ENCODE data around the gene GNAO1.

GNAO1 gene

DNA sequence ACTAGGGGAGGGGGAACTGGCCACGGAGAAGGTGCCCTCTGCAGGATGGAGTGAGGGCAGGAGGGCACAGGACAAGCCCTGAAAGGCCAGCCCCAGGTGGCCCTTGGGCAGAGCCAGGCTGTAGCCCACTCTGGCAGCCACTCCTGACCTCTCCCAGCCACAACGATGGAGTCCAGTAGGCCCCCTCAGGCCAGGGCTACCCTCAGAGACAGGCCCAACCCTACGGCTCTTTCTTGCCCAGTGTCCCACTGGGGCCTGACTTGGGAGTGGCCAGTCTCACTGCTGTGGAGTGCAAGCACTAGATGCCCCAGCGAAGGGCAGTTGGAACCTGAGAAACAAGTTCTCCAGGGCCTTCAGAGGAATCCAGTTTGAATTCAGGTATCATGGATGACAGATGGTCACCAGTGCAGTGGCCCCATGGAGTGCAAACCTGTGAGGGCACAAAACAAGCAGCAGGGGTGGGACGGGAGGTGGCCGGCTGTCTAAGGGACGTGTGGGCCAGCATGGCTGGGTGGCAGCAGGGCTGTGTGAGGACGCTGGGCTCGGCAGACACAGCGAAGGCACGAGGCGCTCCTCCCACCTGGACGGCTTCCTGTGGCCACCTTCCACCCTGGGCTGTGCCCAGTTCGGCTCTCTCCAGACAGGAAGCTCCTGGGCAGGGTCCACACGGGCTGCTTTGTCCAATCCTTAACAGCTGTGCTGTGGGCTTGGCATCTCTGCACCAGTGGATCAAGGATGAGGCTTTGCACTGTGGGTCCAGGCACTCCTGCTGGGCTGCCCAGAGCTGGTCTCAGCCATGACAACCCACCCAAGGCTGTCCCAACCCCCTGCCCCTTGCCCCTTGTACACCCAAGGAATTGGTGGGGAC lies 162.0 kb downstream of the GNAO1 start:
- DNase-seq: no peak

- no peak for DNase-seq
These were observed 162.7 kb downstream of the GNAO1 start for GRCh38 chr16:56354016-56354415.

GRCh38 chr16:56354746-56355145 lies 163.5 kb downstream of the GNAO1 start:
- DNase-seq: no peak

DNA sequence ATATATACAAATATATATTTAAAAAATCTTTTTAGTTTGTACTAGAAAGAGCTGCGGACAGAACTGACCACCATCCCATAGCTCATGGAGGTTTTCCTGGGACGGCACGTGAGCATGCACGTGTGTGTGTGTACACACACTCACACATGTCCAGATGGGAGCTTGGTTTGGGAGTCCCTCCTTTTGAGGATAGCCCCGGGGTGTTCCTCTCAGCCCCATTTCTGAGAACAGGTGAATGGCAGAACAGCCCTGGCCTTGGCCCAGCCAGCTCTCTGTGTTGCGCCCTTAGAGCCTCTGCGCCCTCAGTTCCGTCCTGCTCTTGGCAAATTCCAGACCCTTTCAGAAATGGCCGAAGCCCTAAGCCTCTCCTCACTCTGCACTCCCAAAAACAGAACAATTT lies 163.9 kb downstream of the GNAO1 start:
- DNase-seq: no peak

DNA sequence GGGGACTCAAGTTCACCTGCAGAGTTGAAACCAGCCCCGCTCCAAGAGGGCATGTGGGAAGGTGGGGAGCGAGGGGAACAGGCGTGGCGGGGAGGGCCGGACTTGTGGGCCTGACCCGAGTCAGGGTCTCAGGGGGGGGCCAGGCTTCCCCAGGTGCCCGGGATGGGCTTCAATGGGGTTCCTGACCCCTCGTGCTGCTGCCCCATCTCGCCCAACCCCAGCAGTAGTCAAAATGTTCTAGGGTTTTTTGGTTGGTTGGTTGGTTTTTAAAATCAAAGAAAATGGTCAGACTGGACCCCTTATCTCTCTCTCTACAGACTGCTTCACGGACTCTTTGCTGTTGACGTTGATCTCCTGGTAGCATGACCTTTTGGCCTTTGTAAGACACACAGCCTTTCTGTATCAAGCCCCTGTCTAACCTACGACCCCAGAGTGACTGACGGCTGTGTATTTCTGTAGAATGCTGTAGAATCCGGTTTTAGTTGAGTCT lies 164.5 kb downstream of the GNAO1 start:
- DNase-seq: no peak

- DNase-seq: peak; percentile 76
These were observed 165.3 kb downstream of the GNAO1 start for GRCh38 chr16:56356276-56357240.

DNA sequence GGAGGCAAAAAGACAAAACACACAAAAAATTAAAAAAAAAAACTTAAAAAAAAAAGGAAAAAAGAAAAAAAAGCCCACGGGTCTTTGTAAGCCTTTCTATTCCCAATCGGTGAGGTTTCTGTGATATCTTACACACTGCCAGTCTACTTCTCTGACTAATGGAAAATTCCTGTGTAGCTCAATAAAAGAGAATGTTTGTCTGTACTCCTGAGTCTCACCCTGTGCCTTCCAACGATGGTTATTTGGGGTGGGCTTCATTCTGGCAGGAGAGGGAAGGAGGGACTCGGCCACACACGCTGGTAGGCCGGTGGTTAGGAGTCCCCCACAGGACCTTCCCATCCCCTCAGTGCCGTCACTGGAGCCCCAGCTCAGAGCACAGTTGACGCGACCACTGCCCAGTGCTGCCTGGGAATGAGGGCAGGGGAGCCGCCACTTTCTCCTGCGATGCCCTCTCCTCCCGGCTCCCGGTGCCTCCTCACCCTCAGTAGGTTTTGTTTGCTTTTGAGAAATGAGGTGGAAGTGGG lies 166.0 kb downstream of the GNAO1 start:
- DNase-seq: no peak

- DNase-seq: no peak
These were observed 166.6 kb downstream of the GNAO1 start for GRCh38 chr16:56357765-56358322.

- no peak for DNase-seq
These were observed 169.1 kb downstream of the GNAO1 start for GRCh38 chr16:56360117-56361008.

DNA sequence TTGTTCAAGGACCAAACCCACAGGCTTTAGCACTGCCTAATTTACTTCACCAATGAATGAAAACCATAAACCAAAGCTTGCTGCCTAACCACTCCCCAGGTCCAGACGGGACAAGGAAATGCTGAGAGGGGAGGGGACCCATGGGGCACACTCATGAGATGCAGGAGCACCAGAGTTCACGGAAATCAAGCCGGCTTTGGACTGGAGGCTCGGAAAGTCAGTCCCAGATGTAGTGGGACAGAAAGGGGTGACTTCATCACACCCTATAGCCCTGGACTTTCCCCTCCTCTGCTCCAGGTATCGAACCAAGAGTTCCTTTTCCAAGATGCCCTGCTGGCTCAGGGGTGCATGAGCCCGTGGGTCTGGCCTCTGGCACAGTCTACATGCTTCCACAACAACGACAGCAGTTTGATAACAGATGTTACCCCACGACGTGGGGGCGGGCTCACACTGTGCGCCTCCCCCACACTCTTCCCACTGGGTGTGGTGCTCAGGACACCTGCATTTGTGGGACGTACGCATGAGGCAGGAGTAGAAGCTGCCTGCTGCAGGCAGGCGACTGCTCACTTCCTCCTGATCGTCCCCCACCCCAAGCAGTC lies 170.9 kb downstream of the GNAO1 start:
- no peak for DNase-seq

- DNase-seq: no peak
These were observed 171.4 kb downstream of the GNAO1 start for GRCh38 chr16:56362706-56363105.

DNA sequence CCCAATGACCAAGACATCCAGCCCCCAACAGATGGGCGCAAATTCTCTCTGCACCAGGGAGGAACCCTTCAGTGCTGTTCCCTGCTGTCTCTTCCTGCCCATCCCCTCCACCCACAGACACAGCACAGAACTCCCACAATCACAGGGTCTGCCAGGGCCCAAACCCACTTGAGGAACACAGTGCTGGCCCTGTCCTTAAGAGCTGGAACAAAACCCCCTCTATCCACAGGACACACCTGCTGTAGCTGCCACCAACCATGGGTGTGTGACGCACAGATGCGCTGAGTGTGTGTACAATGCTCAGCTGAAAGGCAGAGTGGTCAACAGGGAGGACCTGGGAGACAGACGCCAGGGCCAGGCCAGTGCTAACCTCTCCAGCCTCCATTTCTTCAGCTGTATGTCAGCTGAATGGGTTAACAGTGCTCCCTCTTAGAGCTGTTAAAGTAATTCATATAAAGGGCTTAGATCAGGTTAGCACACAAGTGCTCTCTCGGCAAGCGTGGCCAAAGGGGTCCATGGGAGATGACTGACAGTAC lies 172.0 kb downstream of the GNAO1 start:
- DNase-seq: no peak

- DNase-seq: no peak
These were observed 172.7 kb downstream of the GNAO1 start for GRCh38 chr16:56363781-56364565.

DNA sequence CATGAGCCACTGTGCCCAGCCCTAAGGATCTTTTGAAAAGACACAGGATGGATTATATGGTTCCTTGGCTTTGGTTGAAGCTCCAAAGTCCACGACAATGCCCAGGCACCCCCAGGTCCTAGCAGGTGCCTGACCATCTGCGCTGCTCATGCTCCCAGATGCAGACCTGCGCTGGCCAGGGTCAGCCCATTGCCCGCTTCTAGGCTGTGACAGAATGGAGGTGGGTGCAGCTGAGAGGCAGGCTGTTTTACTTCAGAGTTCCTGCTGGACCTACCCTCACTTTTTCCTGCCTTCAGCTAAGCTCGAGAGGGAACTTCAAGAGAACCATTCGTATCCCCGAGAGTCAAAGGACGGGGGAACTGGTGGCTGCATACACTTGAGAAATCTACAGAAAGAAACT lies 173.6 kb downstream of the GNAO1 start:
- no peak for DNase-seq

DNA sequence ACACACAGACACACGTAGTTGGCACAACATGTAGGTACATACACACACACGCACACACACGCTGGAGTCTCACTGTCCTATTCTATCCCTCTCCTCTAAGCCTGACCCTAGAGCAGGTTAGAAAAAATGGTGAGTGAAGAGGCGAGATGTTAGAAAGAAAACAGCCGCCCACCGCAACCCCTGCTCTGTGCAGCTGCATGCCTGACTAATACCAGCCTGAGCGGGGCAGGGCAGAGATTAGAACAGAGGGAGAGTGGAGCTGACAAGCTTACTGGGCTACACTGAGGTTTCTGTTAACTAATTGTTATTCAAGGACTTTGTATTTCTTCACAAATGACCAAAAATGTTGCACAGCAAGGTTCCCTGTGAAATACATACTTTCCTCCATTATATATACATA lies 174.3 kb downstream of the GNAO1 start:
- DNase-seq: no peak

DNA sequence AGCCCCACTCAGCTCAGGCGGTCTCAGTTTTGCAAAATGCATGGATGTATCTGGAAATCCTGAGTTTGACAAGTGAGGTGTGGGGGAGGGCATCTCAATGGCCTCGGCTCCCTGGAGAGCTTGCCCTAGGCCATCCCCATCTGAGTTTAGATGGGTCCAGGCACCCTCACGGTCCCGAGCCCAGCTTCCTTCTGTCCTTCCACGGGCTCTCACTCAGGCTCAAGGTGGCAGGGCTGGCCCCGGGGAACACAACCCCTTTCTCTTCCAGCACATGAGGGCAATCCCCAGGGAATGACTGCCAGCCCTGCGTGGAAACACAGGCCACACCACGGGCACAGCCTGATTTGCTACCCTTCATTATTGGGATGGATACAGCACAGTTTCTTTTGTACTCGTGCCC lies 175.7 kb downstream of the GNAO1 start:
- DNase-seq: no peak

- no peak for DNase-seq
These were observed 176.5 kb downstream of the GNAO1 start for GRCh38 chr16:56367764-56368163.

- no peak for DNase-seq
These were observed 177.3 kb downstream of the GNAO1 start for GRCh38 chr16:56368545-56368944.

GRCh38 chr16:56369202-56369601 lies 177.9 kb downstream of the GNAO1 start:
- no peak for DNase-seq

- no peak for DNase-seq
These were observed 179.0 kb downstream of the GNAO1 start for GRCh38 chr16:56370185-56370874.

Data from NCI-H2227 treated with DMSO at 0.1 percent for 48 hours (cell line).